Tibial nerve (tissue), 4 donors: Measurements from ENCODE around the gene SMIM32. TPM values are rescaled to one million over a fixed set of nuclear protein-coding genes. Genes with fewer than 3 reads are reported as not detected.

Experiments
- DNase-seq, 2 donors: peaks; one replicate each; pipeline ENCODE4 v3.0.0-alpha.2; 2019; ENCODE audit warnings: low spot score in 2 of 2
- H3K27ac ChIP-seq, 4 donors: fragments of 200-600 bp; sonication (generic) in 3 of 4; one replicate each; pipeline ENCODE4 v1.5.1; 2017 to 2019; ENCODE audit warnings: mild to moderate bottlenecking in 1 of 4
- H3K27me3 ChIP-seq, 2 donors: fragments of 200-600 bp; sonication (generic) in 1 of 2; one replicate each; pipeline versions ENCODE4 v1.5.1 to v1.6.0; 2017 to 2019
- H3K36me3 ChIP-seq, 3 donors: fragments of 200-600 bp; sonication (generic); one replicate each; pipeline ENCODE4 v1.5.1; 2018 to 2019
- H3K4me1 ChIP-seq, 4 donors: fragments of 200-600 bp; sonication (generic) in 3 of 4; one replicate each; pipeline ENCODE4 v1.5.1; 2017 to 2019
- H3K4me3 ChIP-seq, 4 donors: fragments of 200-600 bp; sonication (generic) in 3 of 4; one replicate each; pipeline ENCODE4 v1.5.1; 2017 to 2019; ENCODE audit warnings: mild to moderate bottlenecking in 1 of 4, moderate library complexity in 1 of 4
- H3K9me3 ChIP-seq, 4 donors: fragments of 200-600 bp; sonication (generic) in 3 of 4; one replicate each; pipeline ENCODE4 v1.5.1; 2017 to 2019
- EP300 ChIP-seq, 2 donors: sonication (generic); formaldehyde crosslinking; IDR thresholded peaks; one replicate each; pipeline ENCODE4 v1.6.1; 2017; ENCODE audit warnings: antibody characterized with exemption in 2 of 2, mild to moderate bottlenecking in 1 of 2
- POLR2A ChIP-seq, 2 donors: fragments of 450-650 bp; IDR thresholded peaks; one replicate each; pipeline ENCODE4 v1.6.1; 2017; ENCODE audit warnings: antibody characterized with exemption in 2 of 2, mild to moderate bottlenecking in 2 of 2, moderate library complexity in 2 of 2
- WGBS, 2 donors: methylation state at CpG; one replicate each; pipeline ENCODE4 v1.1.5; 2018; 5-methylcytosine and 5-hydroxymethylcytosine counted together
- total RNA-seq, 4 donors: library from RNA; depleted of rRNA; stranded (reverse); fragments of >200 nt; gene quantifications; one replicate each; pipeline ENCODE4 v1.1.0, GENCODE V29; 2016
- TF ChIP-seq, protein P1 (sequence below), 5 experiments: fragments of 200-600 bp in 3 of 5; fragments of 450-650 bp in 2 of 5; sonication (generic) in 3 of 5; IDR thresholded peaks; one replicate each; pipeline ENCODE4 v1.5.1; 2016 to 2019; ENCODE audit warnings: antibody characterized with exemption in 5 of 5, mild to moderate bottlenecking in 3 of 5, moderate library complexity in 2 of 5

SMIM32 gene
- total RNA-seq, result not detected

DNA sequence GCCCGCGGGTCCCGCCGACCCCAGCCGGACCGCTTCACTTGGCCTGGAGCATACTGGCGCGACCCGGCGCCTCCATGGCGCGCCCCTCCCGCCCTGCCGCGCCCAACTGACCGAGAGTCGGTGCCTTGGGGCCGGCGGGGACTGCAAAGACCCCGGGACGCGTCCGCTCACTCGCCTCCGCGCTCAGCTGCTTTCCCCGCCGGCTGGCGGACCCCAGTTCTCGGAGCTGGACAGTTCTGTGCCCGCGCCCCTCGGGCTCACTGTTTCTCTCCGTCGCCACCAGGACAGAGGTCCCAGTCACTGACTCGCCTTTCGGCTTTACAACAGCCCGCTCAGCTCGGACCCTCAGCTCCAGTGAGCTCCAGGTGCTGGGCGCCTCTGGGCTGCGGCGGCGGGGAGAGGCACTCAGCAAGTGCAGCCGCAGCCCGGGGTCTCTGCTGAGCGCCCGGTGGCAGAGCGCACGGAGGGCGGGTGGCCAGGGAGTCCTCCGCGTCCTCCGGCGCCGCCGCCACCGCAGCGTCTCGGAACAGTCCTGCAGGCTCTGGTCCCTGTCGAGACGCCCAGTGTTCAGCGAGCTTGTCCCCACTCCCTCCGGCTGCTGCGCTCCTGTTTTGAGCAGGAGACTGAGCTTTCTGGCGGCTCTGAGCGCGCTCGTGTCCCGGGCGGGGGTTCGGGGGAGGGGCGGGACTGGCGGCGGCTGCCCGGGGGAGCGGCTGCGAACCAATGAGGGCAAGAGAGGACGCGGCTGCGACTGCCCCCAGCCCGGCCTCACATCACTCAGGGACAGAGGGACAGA, at the start of gene SMIM32:
SMIM32 (minus strand) TSS at position 637 of the 796 bp plus-strand sequence. CDS start 638 bp downstream, outside the sequence.
- Histone ChIP-seq H3K9me3 (no peaks in the 10 kb centered on the region), H3K4me3 (peak within 1 kb of the TSS; percentile 7 to 40 (median 28)), H3K4me1 (peaks cover 0 to 36% (median 16%) of the 10 kb centered on the region in 4 donors), H3K36me3 (peaks cover 0 to 20% (median 0%) of the 10 kb centered on the region in 3 donors), H3K27ac (no peak within 1 kb of the TSS), H3K27me3 (peaks cover 0 to 50% of the 10 kb centered on the region in 2 donors)
- no peak for DNase-seq
- TF ChIP-seq, protein P1, sequence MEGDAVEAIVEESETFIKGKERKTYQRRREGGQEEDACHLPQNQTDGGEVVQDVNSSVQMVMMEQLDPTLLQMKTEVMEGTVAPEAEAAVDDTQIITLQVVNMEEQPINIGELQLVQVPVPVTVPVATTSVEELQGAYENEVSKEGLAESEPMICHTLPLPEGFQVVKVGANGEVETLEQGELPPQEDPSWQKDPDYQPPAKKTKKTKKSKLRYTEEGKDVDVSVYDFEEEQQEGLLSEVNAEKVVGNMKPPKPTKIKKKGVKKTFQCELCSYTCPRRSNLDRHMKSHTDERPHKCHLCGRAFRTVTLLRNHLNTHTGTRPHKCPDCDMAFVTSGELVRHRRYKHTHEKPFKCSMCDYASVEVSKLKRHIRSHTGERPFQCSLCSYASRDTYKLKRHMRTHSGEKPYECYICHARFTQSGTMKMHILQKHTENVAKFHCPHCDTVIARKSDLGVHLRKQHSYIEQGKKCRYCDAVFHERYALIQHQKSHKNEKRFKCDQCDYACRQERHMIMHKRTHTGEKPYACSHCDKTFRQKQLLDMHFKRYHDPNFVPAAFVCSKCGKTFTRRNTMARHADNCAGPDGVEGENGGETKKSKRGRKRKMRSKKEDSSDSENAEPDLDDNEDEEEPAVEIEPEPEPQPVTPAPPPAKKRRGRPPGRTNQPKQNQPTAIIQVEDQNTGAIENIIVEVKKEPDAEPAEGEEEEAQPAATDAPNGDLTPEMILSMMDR (IDR thresholded peaks at IDR 0.05), result no peak
- TF ChIP-seq EP300 (IDR thresholded peaks at IDR 0.05) (no peak), POLR2A (IDR thresholded peaks at IDR 0.05) (no peak)
- WGBS, 2 donors, result 1% methylated on average over 74 of the region's 81 CpGs

DNA sequence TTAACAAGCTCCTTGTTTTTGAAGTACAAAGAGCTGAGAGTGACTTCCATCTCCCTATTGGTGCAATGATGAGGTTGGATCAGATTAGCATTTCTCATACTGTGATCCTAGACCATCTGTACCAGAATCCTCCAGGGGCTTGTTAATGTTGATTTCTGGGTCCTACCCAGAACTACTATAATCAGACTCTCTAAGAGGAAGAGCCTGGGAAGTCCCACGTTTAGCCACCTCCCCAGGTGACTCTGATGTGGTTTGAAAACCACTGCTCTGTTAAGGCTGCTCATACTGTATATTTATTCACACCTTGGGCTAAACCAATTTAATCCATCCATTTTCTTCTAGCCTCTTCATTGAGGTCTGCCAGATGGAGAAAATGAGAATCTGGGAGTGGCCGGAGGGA, 49.6 kb upstream of the SMIM32 start:
- no peaks in the 10 kb centered on the region for H3K9me3 ChIP-seq
- H3K36me3 ChIP-seq, result no peaks in the 10 kb centered on the region
- no peak overlapping the region for H3K4me3 ChIP-seq
- TF ChIP-seq POLR2A (IDR thresholded peaks at IDR 0.05), result no peak
- TF ChIP-seq, protein P1 (IDR thresholded peaks at IDR 0.05), result no peak
- no peak for TF ChIP-seq EP300 (IDR thresholded peaks at IDR 0.05)
- no peak overlapping the region for H3K27ac ChIP-seq
- H3K4me1 ChIP-seq, result no peaks in the 10 kb centered on the region
- DNase-seq, result no peak
- WGBS, 2 donors, result 79% methylated on average over 2 of the region's 2 CpGs
- H3K27me3 ChIP-seq, result no peaks in the 10 kb centered on the region

GRCh38 chr5:136242136-136242535, 49.2 kb upstream of the SMIM32 start:
- Histone ChIP-seq H3K36me3 (no peaks in the 10 kb centered on the region), H3K27ac (no peak overlapping the region), H3K4me3 (no peak overlapping the region), H3K27me3 (no peaks in the 10 kb centered on the region), H3K4me1 (no peaks in the 10 kb centered on the region), H3K9me3 (no peaks in the 10 kb centered on the region)
- no peak for DNase-seq
- no peak for TF ChIP-seq EP300 (IDR thresholded peaks at IDR 0.05)
- no peak for TF ChIP-seq POLR2A (IDR thresholded peaks at IDR 0.05)
- TF ChIP-seq, protein P1 (IDR thresholded peaks at IDR 0.05), result no peak
- 68 to 76% methylated on average over 1 of the region's 1 CpG for WGBS, 2 donors

DNA sequence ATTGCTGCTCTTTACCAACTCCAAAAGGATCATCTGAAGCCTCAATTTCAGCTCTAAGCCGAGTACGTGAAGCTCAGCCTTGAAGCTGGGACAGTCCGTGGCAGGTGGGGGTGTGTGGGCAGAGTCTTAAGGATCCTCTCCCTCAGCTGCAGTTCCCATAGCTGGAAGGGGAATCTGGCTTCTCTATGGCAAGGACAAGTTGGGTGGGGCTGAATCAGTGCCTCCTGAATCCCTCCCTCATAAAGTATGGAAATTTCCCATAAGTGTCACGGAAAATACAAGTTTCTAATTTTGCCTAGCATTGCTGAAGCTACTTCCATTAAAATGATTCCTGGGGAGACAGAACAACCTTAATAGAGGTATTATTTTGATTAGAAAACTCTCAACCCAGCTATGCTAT, 47.9 kb upstream of the SMIM32 start:
- Histone ChIP-seq H3K9me3 (no peaks in the 10 kb centered on the region), H3K4me3 (no peak overlapping the region), H3K27ac (no peak overlapping the region), H3K27me3 (no peaks in the 10 kb centered on the region), H3K36me3 (no peaks in the 10 kb centered on the region), H3K4me1 (no peaks in the 10 kb centered on the region)
- no peak for DNase-seq
- 87 to 88% methylated on average over 4 of the region's 4 CpGs for WGBS, 2 donors
- no peak for TF ChIP-seq POLR2A (IDR thresholded peaks at IDR 0.05)
- TF ChIP-seq, protein P1 (IDR thresholded peaks at IDR 0.05), result no peak
- no peak for TF ChIP-seq EP300 (IDR thresholded peaks at IDR 0.05)

DNA sequence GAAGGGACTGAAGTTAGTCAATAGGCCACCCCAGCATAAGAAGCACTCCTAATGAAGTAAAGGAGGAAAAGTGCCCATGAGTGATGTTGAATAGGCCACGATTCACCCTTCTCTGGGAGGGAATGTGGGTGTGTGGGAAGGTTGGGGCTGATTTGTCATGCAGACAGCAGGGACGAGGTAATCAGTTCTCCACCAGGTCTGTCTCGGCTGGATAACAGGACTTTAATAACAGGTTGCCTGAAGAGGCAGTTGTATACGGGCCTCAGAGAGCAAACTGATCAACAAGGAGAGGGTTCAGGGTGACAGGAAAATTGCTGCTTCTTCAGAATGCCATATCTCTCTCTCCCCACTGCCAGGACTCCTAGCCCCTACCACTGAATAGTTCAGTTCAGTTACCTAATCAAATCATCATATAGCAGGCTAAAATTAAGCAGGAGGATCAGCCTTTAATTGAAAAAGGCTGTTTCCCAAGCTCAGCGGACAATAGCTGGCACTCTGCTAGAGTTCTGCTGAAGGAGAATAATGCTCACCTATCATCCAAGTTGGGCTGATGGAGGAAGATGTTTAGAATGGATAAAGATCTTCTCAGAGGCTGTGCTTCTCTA, 43.6 kb upstream of the SMIM32 start:
- Histone ChIP-seq H3K9me3 (no peaks in the 10 kb centered on the region), H3K27ac (no peak overlapping the region), H3K27me3 (no peaks in the 10 kb centered on the region), H3K4me1 (no peaks in the 10 kb centered on the region), H3K36me3 (no peaks in the 10 kb centered on the region), H3K4me3 (no peak overlapping the region)
- 38 to 44% methylated on average over 5 of the region's 5 CpGs for WGBS, 2 donors
- no peak for DNase-seq
- TF ChIP-seq POLR2A (IDR thresholded peaks at IDR 0.05), result no peak
- TF ChIP-seq, protein P1 (IDR thresholded peaks at IDR 0.05), result no peak
- no peak for TF ChIP-seq EP300 (IDR thresholded peaks at IDR 0.05)
